Ascending aorta (tissue), 2 donors: ENCODE data around the gene ERVK3-1. TPM values are rescaled to one million over a fixed set of nuclear protein-coding genes. Genes with fewer than 3 reads are reported as not detected.

Experiments used
- DNase-seq, 2 donors: peaks; one replicate each; pipeline ENCODE4 v3.0.0-alpha.2; 2019; ENCODE audit warnings: low spot score in 2 of 2
- H3K27ac ChIP-seq, 2 donors: fragments of 200-600 bp; sonication (generic); one replicate each; pipeline ENCODE4 v1.5.1; 2016 to 2017; ENCODE audit warnings: mild to moderate bottlenecking in 1 of 2
- H3K27me3 ChIP-seq: fragments of 200-600 bp; sonication (generic); one replicate; pipeline ENCODE4 v1.5.1; 2017
- H3K36me3 ChIP-seq, 2 donors: fragments of 200-600 bp; sonication (generic); one replicate each; pipeline ENCODE4 v1.5.1; 2016
- H3K4me1 ChIP-seq, 2 donors: fragments of 200-600 bp; sonication (generic); one replicate each; pipeline ENCODE4 v1.5.1; 2016 to 2017; ENCODE audit warnings: mild to moderate bottlenecking in 1 of 2
- H3K4me3 ChIP-seq, 2 donors: fragments of 200-600 bp; sonication (generic); one replicate each; pipeline ENCODE4 v1.5.1; 2016 to 2017; ENCODE audit warnings: mild to moderate bottlenecking in 1 of 2
- H3K9me3 ChIP-seq, 2 donors: fragments of 200-600 bp; sonication (generic); one replicate each; pipeline ENCODE4 v1.5.1; 2016
- CTCF ChIP-seq, 3 experiments: fragments of 200-600 bp in 2 of 3; fragments of 450-650 bp in 1 of 3; sonication (generic) in 2 of 3; IDR thresholded peaks; one replicate each; pipeline ENCODE4 v1.5.1; 2016 to 2019; ENCODE audit warnings: antibody characterized with exemption in 3 of 3, mild to moderate bottlenecking in 1 of 3, moderate library complexity in 1 of 3
- intact Hi-C: fragments of 100-400 bp; cut with DNase I; formaldehyde crosslinking; loops from one replicate; pipeline ENCODE4 v1.15.1; 2023
- total RNA-seq: library from RNA; depleted of rRNA; stranded (reverse); fragments of >200 nt; gene quantifications from one replicate; pipeline ENCODE4 v1.1.0, GENCODE V29; 2016

Gene ERVK3-1
- total RNA-seq, 1 donor from 2014 or later, result 35.0 TPM

DNA sequence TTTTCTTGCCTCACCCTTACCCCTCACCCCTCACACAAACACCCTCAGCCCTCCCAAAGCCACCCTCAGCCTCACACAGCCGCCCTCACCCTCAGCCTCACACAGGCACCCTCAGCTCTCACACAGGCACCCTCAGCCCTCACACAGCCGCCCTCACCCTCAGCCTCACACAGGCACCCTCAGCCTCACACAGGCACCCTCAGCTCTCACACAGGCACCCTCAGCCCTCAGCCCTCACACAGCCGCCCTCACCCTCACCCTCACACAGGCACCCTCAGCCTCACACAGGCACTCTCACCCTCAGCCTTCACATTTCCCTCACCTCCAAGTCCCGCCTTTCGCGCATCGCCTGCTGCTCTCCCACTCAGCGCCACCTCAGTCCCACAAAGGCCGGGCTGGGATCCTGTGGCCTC, 21.3 kb downstream of the ERVK3-1 start:
- peaks cover 4 to 13% of the 10 kb centered on the region in 2 donors for H3K4me1 ChIP-seq
- no peaks in the 10 kb centered on the region for H3K36me3 ChIP-seq
- no peaks in the 10 kb centered on the region for H3K9me3 ChIP-seq
- H3K4me3 ChIP-seq, result peak overlapping the region; percentile 91 to 92
- no peaks in the 10 kb centered on the region for H3K27me3 ChIP-seq
- intact Hi-C loops, result loop anchor here (1.0 kb wide), 1 partner anchor 48 kb away; the partner anchor contains the start of gene ZNF8
- peak overlapping the region; percentile 91 to 96 for H3K27ac ChIP-seq
- no peak for DNase-seq
- TF ChIP-seq CTCF (IDR thresholded peaks at IDR 0.05), result no peak

GRCh38 chr19:58326914-58327726, 21.9 kb downstream of the ERVK3-1 start, which contains the start of gene ZSCAN22:
Gene ZSCAN22 (plus strand): TSS chr19:58326994. CDS start chr19:58334803, 7,809 bp downstream.
- Histone ChIP-seq H3K36me3 (no peaks in the 10 kb centered on the region), H3K27ac (peak within 1 kb of the TSS; percentile 91 to 96), H3K9me3 (no peaks in the 10 kb centered on the region), H3K4me3 (peak within 1 kb of the TSS; percentile 91 to 92), H3K27me3 (no peaks in the 10 kb centered on the region), H3K4me1 (peaks cover 4 to 13% of the 10 kb centered on the region in 2 donors)
- TF ChIP-seq CTCF (IDR thresholded peaks at IDR 0.05), result no peak
- intact Hi-C loops, result loop anchor here (1.0 kb wide), 6 partner anchors 22 to 192 kb away; partner anchors contain the start of genes ERVK3-1, ZBTB45, ZNF132 and ZNF497
- DNase-seq, result peak; percentile 78 to 98

- Histone ChIP-seq H3K27ac (no peak overlapping the region), H3K4me1 (peaks cover 4 to 13% of the 10 kb centered on the region in 2 donors), H3K27me3 (no peaks in the 10 kb centered on the region), H3K9me3 (no peaks in the 10 kb centered on the region), H3K36me3 (no peaks in the 10 kb centered on the region), H3K4me3 (peak overlapping the region in 1 of 2 donors; percentile 91)
- no peak for TF ChIP-seq CTCF (IDR thresholded peaks at IDR 0.05)
- no peak for DNase-seq
- intact Hi-C loops, result no loop called here
Measured at GRCh38 chr19:58328999-58329398, 23.8 kb downstream of the ERVK3-1 start.

DNA sequence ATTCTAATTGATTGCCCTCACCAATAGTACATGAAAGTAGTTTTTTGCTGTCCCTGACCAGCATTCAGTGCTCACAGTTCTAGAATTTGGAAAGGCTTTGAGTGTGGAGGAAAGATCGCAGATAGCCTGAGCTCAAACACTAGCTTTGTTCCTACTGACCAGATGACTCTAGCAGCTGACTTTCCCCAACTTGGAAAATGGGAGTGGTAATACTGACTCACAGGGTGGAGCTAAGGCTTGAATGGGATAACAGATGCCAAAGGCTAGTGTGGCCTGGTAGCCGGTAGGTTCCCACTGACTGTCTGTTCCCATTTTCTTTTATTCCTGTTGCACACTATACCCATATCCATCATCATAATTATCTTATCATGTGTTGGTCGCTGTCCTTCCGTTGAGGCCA, 25.3 kb downstream of the ERVK3-1 start:
- intact Hi-C loops, result no loop called here
- Histone ChIP-seq H3K4me3 (no peak overlapping the region), H3K4me1 (peaks cover 4 to 13% of the 10 kb centered on the region in 2 donors), H3K27me3 (no peaks in the 10 kb centered on the region), H3K9me3 (no peaks in the 10 kb centered on the region), H3K27ac (no peak overlapping the region), H3K36me3 (peaks cover 9 to 12% of the 10 kb centered on the region in 2 donors)
- no peak for DNase-seq
- TF ChIP-seq CTCF (IDR thresholded peaks at IDR 0.05), result no peak

- Histone ChIP-seq H3K27me3 (no peaks in the 10 kb centered on the region), H3K27ac (no peak overlapping the region), H3K9me3 (no peaks in the 10 kb centered on the region), H3K4me3 (no peak overlapping the region), H3K36me3 (peaks cover 15 to 27% of the 10 kb centered on the region in 2 donors), H3K4me1 (peaks cover 4 to 7% of the 10 kb centered on the region in 2 donors)
- DNase-seq, result no peak
- no peak for TF ChIP-seq CTCF (IDR thresholded peaks at IDR 0.05)
- intact Hi-C loops, result no loop called here
Measured at GRCh38 chr19:58332697-58333096, 27.5 kb downstream of the ERVK3-1 start.
